Cerebellar nuclear complex (tissue), 1 donor: Measurements from ENCODE around the gene SATB2.

ENCODE experiments used
- DNase-seq, 2 experiments: peaks; one replicate each; lab custom pipeline; 2025; lab: John Stamatoyannopoulos, UW

The SATB2 gene

GRCh38 chr2:199405241-199405640 lies 52.5 kb downstream of the SATB2 start:
- DNase-seq: no peak

DNA sequence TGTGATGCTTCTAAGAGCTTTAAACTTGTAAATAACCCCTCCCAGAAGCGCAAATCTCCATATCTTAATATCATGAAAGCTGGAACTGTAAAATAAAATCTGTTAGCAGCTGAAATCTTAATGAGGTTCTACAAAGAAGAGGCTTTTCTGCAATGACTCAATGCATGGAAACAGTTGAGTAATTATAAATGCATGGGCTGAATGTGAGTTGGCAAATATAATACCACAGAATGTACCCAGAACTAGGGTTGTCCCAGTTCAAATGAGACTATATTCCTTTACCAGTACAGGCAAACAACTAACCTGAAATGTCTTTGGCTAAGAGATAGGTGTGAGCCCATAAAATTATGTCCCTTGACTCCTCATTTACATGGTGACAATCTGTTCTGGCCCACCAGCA lies 52.9 kb downstream of the SATB2 start:
- DNase-seq: no peak

GRCh38 chr2:199395311-199395710 lies 62.4 kb downstream of the SATB2 start:
- no peak for DNase-seq

DNA sequence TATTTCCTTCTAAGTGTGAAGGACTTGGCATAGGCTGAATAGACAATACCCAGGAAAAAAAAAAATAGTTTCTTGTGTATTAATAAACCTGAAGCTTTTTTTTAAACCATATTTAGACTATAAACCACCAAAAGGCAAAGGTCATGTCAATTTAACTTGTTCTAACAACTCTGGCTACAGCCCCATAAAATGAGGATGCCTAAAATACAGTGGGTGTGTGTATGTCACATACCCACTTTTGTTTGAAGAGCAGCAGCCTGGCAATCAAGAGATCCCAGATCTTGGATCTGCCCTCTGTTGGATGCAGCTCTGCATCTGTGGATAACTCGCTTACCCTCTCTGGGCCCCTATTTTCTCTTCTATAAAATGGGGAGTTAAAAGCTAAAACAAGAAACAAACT lies 65.4 kb downstream of the SATB2 start:
- no peak for DNase-seq

DNA sequence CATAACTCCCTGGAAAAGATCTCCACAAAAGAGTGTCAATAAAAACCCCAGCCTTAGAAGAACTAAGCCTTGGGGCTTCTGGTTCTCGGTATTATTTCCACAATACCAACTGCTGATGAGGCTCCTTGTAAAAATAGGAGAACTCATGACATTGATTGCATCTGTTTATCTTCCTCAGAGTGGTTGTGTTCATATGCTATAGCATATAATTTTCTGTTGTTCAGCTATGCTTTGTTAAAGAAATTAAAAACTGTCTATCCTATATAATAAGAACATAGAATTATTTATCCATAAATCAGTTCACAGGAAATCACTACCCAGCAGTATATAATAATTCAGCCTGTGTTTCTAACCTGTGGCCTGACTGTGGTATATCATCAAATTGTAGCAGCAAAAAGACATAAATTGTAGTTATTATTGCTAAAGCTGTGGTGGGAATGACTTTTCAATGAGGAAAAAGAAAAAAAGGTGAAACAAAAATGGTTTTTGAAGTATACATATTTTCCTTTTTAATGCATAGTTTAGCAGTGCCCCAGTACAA lies 68.9 kb downstream of the SATB2 start:
- no peak for DNase-seq

DNA sequence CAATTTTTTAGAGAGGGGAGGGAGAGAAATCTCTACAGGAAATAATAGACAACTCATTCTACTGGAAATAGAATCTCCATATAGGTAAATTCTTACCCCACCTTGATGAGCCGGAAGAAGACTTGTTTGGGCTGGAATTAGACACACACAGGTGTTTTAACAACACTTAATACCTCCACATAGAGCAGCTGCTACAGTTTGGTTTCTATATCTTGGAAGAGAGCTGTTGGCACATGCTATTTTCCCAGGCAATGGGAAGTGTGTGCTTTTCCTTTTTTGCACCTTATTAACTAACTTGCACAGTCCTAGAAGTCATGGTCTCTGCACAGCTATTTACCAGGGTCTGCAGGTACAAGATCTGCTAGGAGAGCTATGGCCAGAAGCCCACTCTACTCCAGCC lies 73.7 kb downstream of the SATB2 start:
- no peak for DNase-seq

- no peak for DNase-seq
Measured at GRCh38 chr2:199383021-199383420, 74.7 kb downstream of the SATB2 start.

GRCh38 chr2:199382091-199382490 lies 75.6 kb downstream of the SATB2 start:
- no peak for DNase-seq

GRCh38 chr2:199381531-199381930 lies 76.2 kb downstream of the SATB2 start:
- DNase-seq: no peak

- DNase-seq: no peak
Measured at GRCh38 chr2:199378948-199379650, 78.6 kb downstream of the SATB2 start.

GRCh38 chr2:199370150-199370780 lies 87.5 kb downstream of the SATB2 start:
- no peak for DNase-seq

DNA sequence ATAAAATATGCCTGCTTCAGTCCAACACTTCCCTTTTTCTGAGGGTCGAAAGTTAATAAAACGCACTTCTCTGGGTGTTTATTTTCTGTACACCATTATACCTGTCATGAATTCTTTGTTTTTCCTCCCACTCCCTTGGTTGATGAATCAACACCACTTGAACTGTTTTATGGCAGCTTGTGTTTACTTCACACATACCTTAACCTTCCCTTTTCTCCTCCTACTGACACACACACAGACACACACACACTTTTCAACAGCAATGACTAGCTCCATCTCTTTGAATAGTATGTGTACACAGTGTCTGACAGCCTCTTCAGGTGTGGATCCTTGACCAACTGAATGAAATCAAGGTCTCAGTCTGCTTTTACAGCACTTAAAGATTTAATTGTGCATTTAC lies 91.3 kb downstream of the SATB2 start:
- no peak for DNase-seq

DNA sequence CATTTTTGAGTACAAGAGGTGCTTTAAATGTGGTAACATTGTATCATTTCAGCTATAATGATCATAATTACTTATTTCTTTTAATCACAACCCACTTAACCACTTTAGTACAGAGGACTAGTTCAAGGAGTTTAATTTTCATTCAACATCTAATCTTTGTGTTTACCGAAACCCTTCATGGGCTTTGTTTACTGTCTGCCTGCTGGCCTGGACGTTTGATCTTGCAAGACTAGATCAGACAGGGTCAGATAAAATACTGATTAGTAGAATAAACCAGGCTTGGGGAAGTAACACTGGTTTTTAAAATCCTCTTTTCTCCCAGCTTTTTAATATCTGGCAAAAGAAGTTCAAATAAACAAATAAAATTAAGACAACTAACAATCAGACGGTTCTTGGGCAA lies 93.6 kb downstream of the SATB2 start:
- no peak for DNase-seq

DNA sequence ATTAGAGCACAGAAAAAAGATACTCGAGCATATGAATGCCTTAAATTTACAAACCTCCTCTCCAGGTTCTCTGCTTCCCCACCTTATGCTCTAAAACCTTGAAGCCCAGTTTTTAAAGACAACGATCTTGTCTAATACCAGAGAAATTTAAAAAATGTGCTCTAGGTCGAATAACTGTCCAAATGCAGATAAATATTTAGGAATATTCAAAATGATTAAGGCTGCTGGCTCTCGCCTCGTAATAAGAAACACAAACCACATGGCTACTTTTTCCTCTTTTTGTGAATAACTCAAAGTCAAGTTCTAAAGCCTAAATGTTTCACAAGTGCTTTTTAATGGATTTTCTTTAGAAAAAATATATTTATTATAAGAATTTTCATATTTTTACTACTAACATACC lies 101.3 kb downstream of the SATB2 start:
- no peak for DNase-seq

- DNase-seq: no peak
Measured at GRCh38 chr2:199348871-199349270, 108.9 kb downstream of the SATB2 start.

GRCh38 chr2:199344012-199344411 lies 113.7 kb downstream of the SATB2 start:
- DNase-seq: no peak

GRCh38 chr2:199342334-199342733 lies 115.4 kb downstream of the SATB2 start:
- DNase-seq: no peak

DNA sequence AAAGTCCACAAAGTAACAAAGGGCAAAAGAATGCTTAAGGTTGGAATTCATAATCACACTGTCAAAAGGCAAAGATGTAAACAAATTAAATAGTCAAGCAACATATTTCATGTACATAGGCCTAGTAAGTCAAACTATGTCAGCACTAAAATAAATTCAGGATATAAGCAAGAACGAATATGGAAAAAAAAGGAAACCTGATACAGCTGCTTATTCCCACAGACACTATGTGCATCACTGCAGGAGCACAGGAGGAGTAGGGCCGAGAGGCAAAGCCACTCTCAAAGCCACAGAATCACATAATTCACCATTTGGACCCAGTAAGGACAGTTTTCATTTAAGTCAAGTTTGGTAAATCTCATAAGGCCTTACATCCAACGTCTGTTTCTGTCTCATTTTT lies 116.6 kb downstream of the SATB2 start:
- no peak for DNase-seq

DNA sequence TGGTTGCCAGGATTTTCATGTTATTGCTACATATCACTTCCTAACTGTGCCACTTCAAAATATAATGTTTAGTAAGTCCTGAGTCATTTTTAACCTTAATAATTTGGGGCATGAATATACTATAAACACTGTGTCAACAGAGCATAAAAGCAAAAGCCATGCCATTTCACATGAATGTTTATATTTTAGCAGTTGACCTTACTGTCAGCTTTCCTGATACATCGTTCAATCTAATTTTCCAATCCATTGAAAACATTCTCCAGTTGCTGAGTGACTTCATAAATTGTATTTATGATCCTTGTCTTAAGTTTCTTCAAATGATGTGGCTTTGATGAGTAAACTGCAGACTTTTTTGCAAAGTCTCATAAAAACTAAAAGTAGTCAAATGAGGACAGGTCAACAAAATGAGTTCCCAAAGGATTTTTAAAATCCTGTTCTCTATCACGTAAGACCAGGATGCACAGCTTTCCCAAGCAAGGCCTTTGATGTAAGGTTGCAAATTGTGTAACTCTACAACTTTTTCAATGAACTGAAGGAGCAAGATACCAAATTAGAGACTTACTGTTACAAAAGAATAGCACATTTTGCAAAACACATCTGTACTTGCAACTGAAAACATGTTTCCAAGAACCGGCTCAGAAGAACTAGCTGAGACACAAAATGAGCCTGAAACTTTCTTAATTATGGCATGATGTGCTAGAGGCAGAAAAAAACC lies 117.7 kb downstream of the SATB2 start:
- DNase-seq: no peak

GRCh38 chr2:199336546-199336945 lies 121.2 kb downstream of the SATB2 start:
- no peak for DNase-seq

DNA sequence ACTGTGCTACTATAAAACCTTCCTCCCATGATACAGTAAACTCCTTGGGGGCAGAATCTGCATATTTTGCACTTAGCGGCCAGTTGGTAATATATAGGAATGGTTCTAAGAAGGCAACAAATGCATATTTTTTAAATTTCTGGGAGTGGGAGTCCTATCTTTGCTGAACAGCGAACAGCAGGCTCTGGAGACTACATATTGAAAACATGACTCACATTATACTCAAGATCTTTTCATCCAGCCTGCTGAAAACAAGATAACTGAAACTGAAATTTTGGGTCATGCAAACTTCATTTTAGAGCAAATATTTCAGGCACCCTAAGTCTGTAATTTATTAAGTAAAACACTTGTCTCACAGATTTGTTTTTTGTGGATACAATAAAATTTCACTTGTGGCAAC lies 122.2 kb downstream of the SATB2 start:
- DNase-seq: no peak

- DNase-seq: no peak
Measured at GRCh38 chr2:199329466-199329865, 128.3 kb downstream of the SATB2 start.

GRCh38 chr2:199329031-199329430 lies 128.7 kb downstream of the SATB2 start:
- DNase-seq: no peak
